CD4-positive, alpha-beta T cell (primary cell): ENCODE results near the gene PPP4R2. TPM values are rescaled to one million over a fixed set of nuclear protein-coding genes. Genes with fewer than 3 reads are reported as not detected.
A peak's percentile ranks its signal among the peaks of the same experiment; 100 is the strongest.

ENCODE experiments used
- ATAC-seq: fragments of 200-7000 bp; cut with Tn5 transposase; one replicate; pipeline ENCODE4 v1.10.0; 2022; ENCODE audit warnings: mild to moderate bottlenecking; ENCODE audit not compliant: poor library complexity
- CTCF ChIA-PET: fragments of 350-600 bp; sonication (Branson Sonifier 250); formaldehyde crosslinking; loops from one replicate; lab custom pipeline; 2021; ENCODE audit warnings: antibody characterized with exemption, inconsistent platforms; lab: Charles Lee
- POLR2A ChIA-PET: fragments of 350-600 bp; sonication (Branson Sonifier 250); formaldehyde crosslinking; loops from one replicate; lab custom pipeline; 2021; ENCODE audit warnings: antibody characterized with exemption, inconsistent platforms; lab: Charles Lee
- DNase-seq, 14 experiments: peaks; one replicate each; pipeline ENCODE4 v3.0.0-alpha.2; 2013 to 2020; ENCODE audit warnings: mixed read lengths in 2 of 14
- H3K27ac ChIP-seq, 2 donors: one replicate each; pipeline versions ENCODE4 v1.5.1 to v1.7.0; 2013; ENCODE audit warnings: low read length in 2 of 2, low read depth in 1 of 2, mild to moderate bottlenecking in 1 of 2
- H3K27me3 ChIP-seq, 2 experiments: 1 replicate in 1 of 2; 2 replicates in 1 of 2; pipeline versions ENCODE4 v1.6.1 to v1.7.0; 2013; ENCODE audit warnings: low read length in 2 of 2, control low read depth in 1 of 2, mild to moderate bottlenecking in 1 of 2, moderate library complexity in 1 of 2; ENCODE audit not compliant: insufficient read depth in 2 of 2, control insufficient read depth in 1 of 2
- H3K36me3 ChIP-seq: one replicate; pipeline ENCODE4 v1.6.1; 2013; ENCODE audit warnings: low read length, control low read depth; ENCODE audit not compliant: insufficient read depth
- H3K4me1 ChIP-seq: one replicate; pipeline ENCODE4 v1.6.1; 2013; ENCODE audit warnings: low read length, control low read depth; ENCODE audit not compliant: insufficient read depth
- H3K4me3 ChIP-seq: one replicate; pipeline ENCODE4 v1.5.1; 2013; ENCODE audit warnings: mild to moderate bottlenecking, low read length, moderate library complexity
- H3K9me3 ChIP-seq, 2 experiments: 1 replicate in 1 of 2; 2 replicates in 1 of 2; pipeline versions ENCODE4 v1.6.1 to v1.7.0; 2013; ENCODE audit warnings: low read length in 2 of 2, mild to moderate bottlenecking in 2 of 2, control low read depth in 1 of 2, moderate library complexity in 1 of 2; ENCODE audit not compliant: control insufficient read depth in 1 of 2, insufficient read depth in 1 of 2
- H3K27ac Mint-ChIP-seq: one replicate; pipeline ENCODE4 v1.8.0; 2020; ENCODE audit warnings: mixed read lengths
- H3K27me3 Mint-ChIP-seq: one replicate; pipeline ENCODE4 v1.8.0; 2021; ENCODE audit warnings: mixed read lengths
- H3K36me3 Mint-ChIP-seq: one replicate; pipeline ENCODE4 v1.8.0; 2021; ENCODE audit warnings: low read depth, mixed read lengths
- H3K4me1 Mint-ChIP-seq: one replicate; pipeline ENCODE4 v1.8.0; 2021; ENCODE audit warnings: low read depth, mixed read lengths
- H3K4me3 Mint-ChIP-seq: one replicate; pipeline ENCODE4 v1.8.0; 2020; ENCODE audit warnings: mild to moderate bottlenecking, mixed read lengths
- H3K9me3 Mint-ChIP-seq: one replicate; pipeline ENCODE4 v1.8.0; 2020; ENCODE audit warnings: mixed read lengths
- intact Hi-C, 2 experiments: fragments of 100-400 bp; cut with DNase I in 1 of 2; cut with micrococcal nuclease in 1 of 2; formaldehyde crosslinking; loops; one replicate each; pipeline versions ENCODE4 v1.15.1 to v1.9.0; 2023 to 2025; cut with DNase I, micrococcal nuclease
- total RNA-seq, 174 experiments: library from RNA in 2 of 174; stranded (reverse) in 2 of 174; gene quantifications; one replicate each; pipeline ENCODE4 v1.2.3 and lab custom pipeline; 2021 to 2026
- TF ChIP-seq, protein P1 (sequence below): fragments of 200-600 bp; IDR thresholded peaks from one replicate; pipeline ENCODE4 v1.8.0; 2022; ENCODE audit warnings: antibody characterized with exemption, mild to moderate bottlenecking

The PPP4R2 gene
- total RNA-seq, 2 experiments from 2014 or later: 67.8 to 80.3 TPM

DNA sequence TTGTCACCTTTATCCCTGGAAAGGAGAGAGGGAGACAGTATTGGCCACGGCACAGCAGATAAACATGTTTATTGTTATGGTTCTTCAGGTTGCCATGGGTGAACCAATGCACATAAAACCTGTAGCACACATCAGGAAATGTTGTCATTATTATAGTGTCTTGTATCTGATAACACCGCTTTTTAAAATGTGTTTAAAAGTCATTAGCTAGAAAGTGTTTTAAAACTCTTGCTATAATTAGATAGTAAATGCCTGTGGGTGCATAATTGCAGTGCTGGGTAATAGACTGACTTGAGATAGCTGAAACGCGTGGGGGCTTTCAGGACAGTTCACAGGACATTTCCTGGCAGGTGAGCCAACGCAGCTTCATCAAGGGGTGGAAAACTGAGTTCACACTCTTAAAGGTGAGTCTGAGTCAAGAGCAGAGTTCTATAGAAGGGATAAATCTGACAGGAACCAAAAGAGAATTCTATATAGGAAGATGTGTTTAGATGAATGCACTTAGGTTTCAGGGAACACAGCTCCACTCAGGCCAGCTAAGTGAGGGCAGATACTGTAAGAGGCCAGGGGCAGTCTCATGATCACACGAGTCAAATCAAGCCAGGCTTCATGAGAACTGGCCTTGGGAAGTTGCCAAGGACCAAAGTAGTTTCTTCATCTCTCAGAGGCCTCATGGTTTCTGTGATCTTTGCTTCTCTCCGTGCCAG, 35.6 kb upstream of the PPP4R2 start:
- H3K4me3 Mint-ChIP-seq: no peak overlapping the region
- DNase-seq (peak in 1 of 14 experiments; percentile 43), ATAC-seq (no peak)
- POLR2A ChIA-PET: interaction anchor here (1.7 kb wide), 1 partner anchor 84 kb away, joined by 3 read pairs; no protein-coding TSS in a partner anchor
- Histone ChIP-seq H3K27me3 (no peaks in the 10 kb centered on the region), H3K4me1 (peaks cover 26% of the 10 kb centered on the region), H3K4me3 (no peak overlapping the region), H3K27ac (no peak overlapping the region), H3K36me3 (no peaks in the 10 kb centered on the region), H3K9me3 (no peaks in the 10 kb centered on the region)
- TF ChIP-seq, protein P1, sequence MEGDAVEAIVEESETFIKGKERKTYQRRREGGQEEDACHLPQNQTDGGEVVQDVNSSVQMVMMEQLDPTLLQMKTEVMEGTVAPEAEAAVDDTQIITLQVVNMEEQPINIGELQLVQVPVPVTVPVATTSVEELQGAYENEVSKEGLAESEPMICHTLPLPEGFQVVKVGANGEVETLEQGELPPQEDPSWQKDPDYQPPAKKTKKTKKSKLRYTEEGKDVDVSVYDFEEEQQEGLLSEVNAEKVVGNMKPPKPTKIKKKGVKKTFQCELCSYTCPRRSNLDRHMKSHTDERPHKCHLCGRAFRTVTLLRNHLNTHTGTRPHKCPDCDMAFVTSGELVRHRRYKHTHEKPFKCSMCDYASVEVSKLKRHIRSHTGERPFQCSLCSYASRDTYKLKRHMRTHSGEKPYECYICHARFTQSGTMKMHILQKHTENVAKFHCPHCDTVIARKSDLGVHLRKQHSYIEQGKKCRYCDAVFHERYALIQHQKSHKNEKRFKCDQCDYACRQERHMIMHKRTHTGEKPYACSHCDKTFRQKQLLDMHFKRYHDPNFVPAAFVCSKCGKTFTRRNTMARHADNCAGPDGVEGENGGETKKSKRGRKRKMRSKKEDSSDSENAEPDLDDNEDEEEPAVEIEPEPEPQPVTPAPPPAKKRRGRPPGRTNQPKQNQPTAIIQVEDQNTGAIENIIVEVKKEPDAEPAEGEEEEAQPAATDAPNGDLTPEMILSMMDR: no peak
- intact Hi-C loops: no loop called here
- H3K36me3 Mint-ChIP-seq: no peaks in the 10 kb centered on the region
- H3K9me3 Mint-ChIP-seq: no peaks in the 10 kb centered on the region
- H3K4me1 Mint-ChIP-seq: peaks cover 40% of the 10 kb centered on the region
- CTCF ChIA-PET: interaction anchor here (1.5 kb wide), 1 partner anchor 95 kb away, joined by 7 read pairs; no protein-coding TSS in a partner anchor
- H3K27me3 Mint-ChIP-seq: no peaks in the 10 kb centered on the region
- peak overlapping the region; percentile 45 for H3K27ac Mint-ChIP-seq

DNA sequence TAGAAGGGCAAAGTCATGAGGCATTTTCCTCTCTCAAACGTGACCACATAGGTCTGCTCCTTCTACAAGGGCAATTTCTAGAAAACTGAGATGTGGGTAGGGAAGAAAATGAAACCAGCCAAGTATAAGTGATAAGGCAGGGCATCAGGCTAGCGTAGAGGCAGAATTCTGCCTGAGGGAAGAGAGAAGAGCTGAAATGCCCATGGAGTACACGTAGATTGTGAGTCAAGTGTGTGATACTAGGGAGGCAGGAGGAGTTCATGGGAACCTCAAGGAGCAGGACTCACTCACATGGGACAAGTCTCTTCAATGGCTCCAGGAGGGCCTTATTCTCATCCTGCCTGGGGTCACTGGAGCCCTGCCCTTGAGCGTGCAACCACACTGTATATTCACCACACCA, 34.9 kb upstream of the PPP4R2 start:
- CTCF ChIA-PET: interaction anchor here (0.6 to 1.5 kb wide), 2 partner anchors 50 to 94 kb away, joined by 4 to 7 read pairs; no protein-coding TSS in a partner anchor
- no peak overlapping the region for H3K4me3 Mint-ChIP-seq

DNA sequence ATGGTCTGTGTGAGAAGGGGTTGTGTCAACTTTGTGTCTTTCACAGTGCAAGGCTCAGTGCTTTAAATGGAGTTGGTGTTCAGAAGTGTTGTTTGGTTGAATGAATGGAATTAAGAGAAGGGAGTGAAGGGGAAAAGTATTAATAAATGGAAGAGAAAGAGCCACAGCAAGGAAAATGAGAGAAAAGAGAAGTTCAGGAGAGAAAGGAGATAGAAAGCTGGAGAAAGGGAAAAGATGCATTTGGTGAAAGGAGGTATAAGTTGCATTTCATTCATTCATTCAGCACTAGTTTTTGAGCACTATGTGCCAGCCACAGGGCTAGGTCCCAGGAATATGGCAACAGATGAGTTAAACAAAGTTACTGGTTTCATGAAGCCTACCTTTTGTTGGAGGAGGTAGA, 34.3 kb upstream of the PPP4R2 start:
- POLR2A ChIA-PET: interaction anchor here (1.7 kb wide), 1 partner anchor 83 kb away, joined by 3 read pairs; no protein-coding TSS in a partner anchor
- CTCF ChIA-PET: no interaction called here
- Histone ChIP-seq H3K27me3 (no peaks in the 10 kb centered on the region), H3K36me3 (no peaks in the 10 kb centered on the region), H3K27ac (no peak overlapping the region), H3K4me1 (peaks cover 35% of the 10 kb centered on the region), H3K9me3 (no peaks in the 10 kb centered on the region), H3K4me3 (no peak overlapping the region)
- ATAC-seq (no peak), DNase-seq (no peak)
- peak overlapping the region; percentile 45 for H3K27ac Mint-ChIP-seq
- no peaks in the 10 kb centered on the region for H3K27me3 Mint-ChIP-seq
- no peaks in the 10 kb centered on the region for H3K36me3 Mint-ChIP-seq
- H3K4me3 Mint-ChIP-seq: no peak overlapping the region
- no peaks in the 10 kb centered on the region for H3K9me3 Mint-ChIP-seq
- TF ChIP-seq, protein P1: no peak
- peaks cover 50% of the 10 kb centered on the region for H3K4me1 Mint-ChIP-seq
- intact Hi-C loops: no loop called here

More for the DNA sequence above, 34.9 kb upstream of the PPP4R2 start:
- H3K27me3 Mint-ChIP-seq: no peaks in the 10 kb centered on the region
- Histone ChIP-seq H3K27me3 (no peaks in the 10 kb centered on the region), H3K36me3 (no peaks in the 10 kb centered on the region), H3K27ac (no peak overlapping the region), H3K4me3 (no peak overlapping the region), H3K9me3 (no peaks in the 10 kb centered on the region), H3K4me1 (peaks cover 34% of the 10 kb centered on the region)
- POLR2A ChIA-PET: interaction anchor here (1.7 kb wide), 1 partner anchor 84 kb away, joined by 3 read pairs; no protein-coding TSS in a partner anchor
- TF ChIP-seq, protein P1: no peak
- H3K36me3 Mint-ChIP-seq: no peaks in the 10 kb centered on the region
- no peak for DNase-seq
- H3K9me3 Mint-ChIP-seq: no peaks in the 10 kb centered on the region
- intact Hi-C loops: no loop called here
- peaks cover 45% of the 10 kb centered on the region for H3K4me1 Mint-ChIP-seq
- no peak for ATAC-seq
- H3K27ac Mint-ChIP-seq: peak overlapping the region; percentile 45
